Endometrium (tissue), 2 donors: ENCODE results near the gene GPR37L1.
"Not testable (repeated sequence)": the region's sequence is repeated elsewhere in the genome, so short reads cannot be mapped to it uniquely, and the experiment has no call there.

Experiments
- FAIRE-seq: peaks from 2 replicates; lab custom pipeline; 2012; peaks lifted over from hg19 to GRCh38; lab: Jason Lieb, UNC
- donor health status: control.
- donor health status: control.

The GPR37L1 gene

GRCh38 chr1:202156590-202156989, 33.9 kb downstream of the GPR37L1 start:
- FAIRE-seq: no peak

- no peak for FAIRE-seq
Observed at GRCh38 chr1:202157945-202158344, 35.2 kb downstream of the GPR37L1 start.

- FAIRE-seq: no peak
Observed at GRCh38 chr1:202158810-202159533, 36.3 kb downstream of the GPR37L1 start.

GRCh38 chr1:202159534-202160371, 37.0 kb downstream of the GPR37L1 start:
- no peak for FAIRE-seq

GRCh38 chr1:202160377-202160940, 37.7 kb downstream of the GPR37L1 start, which contains the start of gene PTPN7:
PTPN7 (minus strand) TSS chr1:202160602; CDS start chr1:202159402, 1,200 bp downstream.
- FAIRE-seq: no peak

GRCh38 chr1:202161151-202162046, 38.7 kb downstream of the GPR37L1 start:
- FAIRE-seq: no peak

GRCh38 chr1:202162047-202162417, 39.3 kb downstream of the GPR37L1 start:
- no peak for FAIRE-seq

GRCh38 chr1:202162418-202163280, 39.9 kb downstream of the GPR37L1 start:
- FAIRE-seq: no peak

GRCh38 chr1:202163281-202164270, 40.9 kb downstream of the GPR37L1 start:
- FAIRE-seq: no peak

- no peak for FAIRE-seq
Observed at GRCh38 chr1:202164271-202165037, 41.7 kb downstream of the GPR37L1 start.

GRCh38 chr1:202165267-202165941, 42.7 kb downstream of the GPR37L1 start:
- no peak for FAIRE-seq

- no peak for FAIRE-seq
Observed at GRCh38 chr1:202165942-202166843, 43.5 kb downstream of the GPR37L1 start.

GRCh38 chr1:202167054-202167453, 44.3 kb downstream of the GPR37L1 start:
- FAIRE-seq: not testable (repeated sequence)

- no peak for FAIRE-seq
Observed at GRCh38 chr1:202167708-202168415, 45.1 kb downstream of the GPR37L1 start.

GRCh38 chr1:202168861-202169260, 46.1 kb downstream of the GPR37L1 start:
- FAIRE-seq: no peak

- no peak for FAIRE-seq
Observed at GRCh38 chr1:202170726-202171125, 48.0 kb downstream of the GPR37L1 start.
